ENCODE data around the gene SPN.
A peak's percentile ranks its signal among the peaks of the same experiment; 100 is the strongest.

SPN gene

DNA sequence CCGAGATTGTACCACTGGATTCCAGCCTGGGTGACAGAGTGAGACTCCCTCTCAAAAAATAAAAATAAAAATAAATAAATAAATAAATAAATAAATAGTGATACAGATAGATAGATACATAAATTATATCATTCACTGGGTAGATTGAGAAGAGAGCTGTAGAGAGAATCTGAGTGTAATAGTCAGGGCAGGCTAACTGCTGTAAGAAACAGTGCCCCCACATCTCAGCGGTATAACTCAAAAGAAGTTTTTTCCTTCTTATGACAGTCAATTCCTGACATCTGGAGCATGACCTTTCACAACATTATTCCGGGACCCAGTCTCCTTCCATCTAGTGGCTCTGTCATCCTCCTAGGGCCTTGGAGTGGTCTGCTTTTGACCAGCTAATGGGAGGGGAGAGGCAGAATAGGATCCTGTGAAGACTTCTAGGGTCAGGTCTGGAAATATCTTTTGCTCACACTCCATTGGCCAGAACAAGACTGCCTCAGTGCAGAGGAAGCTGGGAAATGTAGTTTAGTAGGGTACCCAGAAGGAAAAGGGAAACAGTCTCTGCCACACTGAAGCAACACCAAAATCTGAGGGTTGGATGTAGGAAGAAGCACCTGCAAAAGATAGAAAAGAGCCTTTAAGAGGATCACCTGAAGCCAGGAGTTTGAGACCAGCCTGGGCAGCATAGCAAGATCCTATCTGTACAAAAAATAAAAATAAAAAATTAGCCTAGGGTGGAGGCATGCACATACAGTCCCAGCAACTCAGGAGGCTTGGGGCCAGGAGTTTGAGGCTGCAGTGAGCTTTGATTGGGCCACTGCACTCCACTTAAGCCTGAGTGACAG, 13.0 kb downstream of the SPN start:
- peak; percentile 75 for DNase-seq (ENCODE audit: low read depth)
- TF ChIP-seq, protein P1, sequence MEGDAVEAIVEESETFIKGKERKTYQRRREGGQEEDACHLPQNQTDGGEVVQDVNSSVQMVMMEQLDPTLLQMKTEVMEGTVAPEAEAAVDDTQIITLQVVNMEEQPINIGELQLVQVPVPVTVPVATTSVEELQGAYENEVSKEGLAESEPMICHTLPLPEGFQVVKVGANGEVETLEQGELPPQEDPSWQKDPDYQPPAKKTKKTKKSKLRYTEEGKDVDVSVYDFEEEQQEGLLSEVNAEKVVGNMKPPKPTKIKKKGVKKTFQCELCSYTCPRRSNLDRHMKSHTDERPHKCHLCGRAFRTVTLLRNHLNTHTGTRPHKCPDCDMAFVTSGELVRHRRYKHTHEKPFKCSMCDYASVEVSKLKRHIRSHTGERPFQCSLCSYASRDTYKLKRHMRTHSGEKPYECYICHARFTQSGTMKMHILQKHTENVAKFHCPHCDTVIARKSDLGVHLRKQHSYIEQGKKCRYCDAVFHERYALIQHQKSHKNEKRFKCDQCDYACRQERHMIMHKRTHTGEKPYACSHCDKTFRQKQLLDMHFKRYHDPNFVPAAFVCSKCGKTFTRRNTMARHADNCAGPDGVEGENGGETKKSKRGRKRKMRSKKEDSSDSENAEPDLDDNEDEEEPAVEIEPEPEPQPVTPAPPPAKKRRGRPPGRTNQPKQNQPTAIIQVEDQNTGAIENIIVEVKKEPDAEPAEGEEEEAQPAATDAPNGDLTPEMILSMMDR (IDR thresholded peaks at IDR 0.05; ENCODE audit: low read depth, low read length): no peak
- TF ChIP-seq MYC (IDR thresholded peaks at IDR 0.05; ENCODE audit: low read depth, low read length) (no peak), MAX (IDR thresholded peaks at IDR 0.05; ENCODE audit: low read depth, low read length) (no peak), POLR2A (IDR thresholded peaks at IDR 0.05; ENCODE audit: extremely low read depth, insufficient read length) (no peak)
- H3K4me3 ChIP-seq (ENCODE audit: low read depth, low read length): no peak overlapping the region

DNA sequence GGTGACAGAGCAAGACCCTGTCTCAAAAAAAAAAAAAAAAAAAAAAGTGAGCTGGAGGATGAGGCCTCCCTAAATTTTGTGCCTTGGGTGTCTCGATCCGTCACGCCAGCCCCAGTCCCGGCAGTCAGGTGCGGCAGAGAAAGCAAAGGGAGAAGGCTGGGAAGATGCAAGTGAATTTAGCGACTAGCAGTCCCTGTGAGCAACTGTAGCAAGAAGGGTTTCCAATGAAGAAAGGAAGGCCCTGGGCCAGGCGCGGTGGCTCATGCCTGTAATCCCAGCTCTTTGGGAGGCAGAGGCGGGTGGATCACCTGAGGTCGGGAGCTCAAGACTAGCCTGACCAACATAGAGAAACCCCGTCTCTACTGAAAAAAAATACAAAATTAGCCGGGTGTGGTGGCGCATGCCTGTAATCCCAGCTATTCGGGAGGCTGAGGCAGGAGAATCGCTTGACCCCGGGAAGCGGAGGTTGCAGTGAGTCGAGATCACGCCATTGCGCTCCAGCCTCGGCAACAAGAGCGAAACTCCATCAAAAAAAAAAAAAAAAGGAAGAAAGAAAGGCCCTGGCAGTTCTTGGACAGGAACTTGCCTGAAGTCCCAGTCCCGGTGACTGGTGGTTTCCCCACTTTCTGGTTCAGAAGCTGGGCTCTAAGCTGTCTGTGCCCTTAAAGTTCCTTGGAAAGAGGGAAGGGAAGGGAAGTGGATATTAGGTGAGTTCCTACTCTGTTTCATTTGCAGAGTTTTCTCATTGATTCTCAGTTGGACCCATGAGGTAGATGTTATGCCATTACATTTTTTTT, 14.1 kb downstream of the SPN start:
- no peak overlapping the region for H3K4me3 ChIP-seq (ENCODE audit: low read depth, low read length)
- TF ChIP-seq MAX (IDR thresholded peaks at IDR 0.05; ENCODE audit: low read depth, low read length) (no peak), POLR2A (IDR thresholded peaks at IDR 0.05; ENCODE audit: extremely low read depth, insufficient read length) (no peak), MYC (IDR thresholded peaks at IDR 0.05; ENCODE audit: low read depth, low read length) (no peak)
- TF ChIP-seq, protein P1 (IDR thresholded peaks at IDR 0.05; ENCODE audit: low read depth, low read length): no peak
- no peak for DNase-seq (ENCODE audit: low read depth)

DNA sequence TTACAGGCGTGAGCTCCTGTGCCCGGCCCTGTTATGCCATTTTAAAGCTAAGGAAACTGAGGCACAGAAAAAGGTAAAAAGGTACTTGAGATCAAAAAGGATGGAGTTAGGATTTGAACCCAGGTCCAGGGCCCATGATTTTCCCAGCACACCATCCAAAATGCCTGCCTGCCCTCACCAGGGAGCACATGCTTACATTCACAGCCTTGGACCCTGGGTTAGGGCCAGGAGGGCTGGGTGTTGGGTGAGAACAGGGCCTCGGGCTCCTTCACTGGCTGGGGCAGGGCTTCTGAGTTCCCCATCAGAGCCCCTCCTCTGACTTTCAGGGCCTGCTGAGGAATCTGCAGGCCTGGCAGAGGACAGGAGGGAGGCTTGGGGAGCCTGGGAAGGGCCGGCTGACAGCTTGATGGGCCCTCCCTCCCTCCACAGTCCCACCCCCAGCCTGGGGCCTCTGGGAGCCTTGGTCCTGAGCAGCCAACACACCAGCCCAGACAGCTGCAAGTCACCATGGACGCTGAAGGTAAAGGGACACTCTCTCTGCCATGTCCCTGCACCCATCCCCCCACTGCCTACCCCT, 15.7 kb downstream of the SPN start, which contains the start of gene QPRT:
Gene QPRT (plus strand): TSS at position 490 of the 577 bp plus-strand sequence. CDS start 18 bp downstream, at position 508.
- TF ChIP-seq MAX (IDR thresholded peaks at IDR 0.05; ENCODE audit: low read depth, low read length): peak; percentile 58
- TF ChIP-seq POLR2A (IDR thresholded peaks at IDR 0.05; ENCODE audit: extremely low read depth, insufficient read length): peak; percentile 34
- TF ChIP-seq MYC (IDR thresholded peaks at IDR 0.05; ENCODE audit: low read depth, low read length): no peak
- TF ChIP-seq, protein P1 (IDR thresholded peaks at IDR 0.05; ENCODE audit: low read depth, low read length): no peak
- H3K4me3 ChIP-seq (ENCODE audit: low read depth, low read length): peak within 1 kb of the TSS; percentile 73
- no peak for DNase-seq (ENCODE audit: low read depth)

DNA sequence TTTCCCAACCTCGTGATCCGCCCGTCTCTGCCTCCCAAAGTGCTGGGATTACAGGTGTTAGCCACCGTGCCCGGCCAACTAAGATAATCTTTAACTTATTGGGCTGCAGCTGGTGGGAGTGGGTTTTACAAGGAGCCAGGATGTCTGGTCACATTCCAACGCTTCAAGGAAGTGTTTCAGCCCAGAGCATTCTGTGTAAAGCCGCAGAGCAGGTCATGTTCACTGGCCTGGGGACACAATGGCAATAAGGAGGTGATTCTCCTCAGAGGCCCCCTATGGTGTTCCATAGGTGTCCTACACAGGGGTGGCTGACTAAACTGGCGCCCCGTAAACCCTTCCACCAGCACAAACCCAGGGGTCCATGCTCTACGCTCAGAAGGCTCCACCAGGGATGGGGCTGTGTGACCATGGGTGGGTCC, 17.1 kb downstream of the SPN start:
- DNase-seq (ENCODE audit: low read depth): no peak
- TF ChIP-seq MYC (IDR thresholded peaks at IDR 0.05; ENCODE audit: low read depth, low read length) (no peak), MAX (IDR thresholded peaks at IDR 0.05; ENCODE audit: low read depth, low read length) (no peak), POLR2A (IDR thresholded peaks at IDR 0.05; ENCODE audit: extremely low read depth, insufficient read length) (no peak)
- TF ChIP-seq, protein P1 (IDR thresholded peaks at IDR 0.05; ENCODE audit: low read depth, low read length): no peak
- H3K4me3 ChIP-seq (ENCODE audit: low read depth, low read length): peak overlapping the region; percentile 73

DNA sequence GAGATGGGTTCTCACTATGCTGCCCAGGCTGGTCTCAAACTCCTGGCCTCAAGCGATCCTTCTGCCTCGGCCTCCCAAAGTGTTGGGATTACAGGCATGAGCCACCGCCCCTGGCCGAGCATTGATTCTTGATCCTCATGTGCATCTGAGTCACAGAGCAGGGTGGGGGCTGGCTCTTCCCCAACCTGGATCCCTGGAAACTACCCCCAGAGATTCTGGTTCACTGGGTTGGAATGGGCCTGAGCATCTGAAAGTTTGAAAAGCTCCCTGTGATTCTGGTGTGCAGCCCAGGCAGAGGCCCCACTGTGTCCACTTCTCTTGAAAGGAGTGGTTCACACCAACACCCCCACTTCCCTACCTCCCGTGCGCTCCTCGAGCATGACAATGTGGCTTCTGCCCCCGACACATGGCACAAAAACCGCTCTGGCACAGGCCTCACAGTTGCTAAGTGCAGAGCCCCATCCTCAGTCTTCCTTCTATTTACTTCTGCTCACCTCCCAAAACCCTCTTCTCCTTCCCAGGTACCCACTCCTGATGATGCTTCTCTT, 20.6 kb downstream of the SPN start:
- TF ChIP-seq MYC (IDR thresholded peaks at IDR 0.05; ENCODE audit: low read depth, low read length) (no peak), POLR2A (IDR thresholded peaks at IDR 0.05; ENCODE audit: extremely low read depth, insufficient read length) (no peak), MAX (IDR thresholded peaks at IDR 0.05; ENCODE audit: low read depth, low read length) (no peak)
- TF ChIP-seq, protein P1 (IDR thresholded peaks at IDR 0.05; ENCODE audit: low read depth, low read length): no peak
- no peak for DNase-seq (ENCODE audit: low read depth)
- H3K4me3 ChIP-seq (ENCODE audit: low read depth, low read length): no peak overlapping the region

All from NB4 (cell line).